IMR-90 (cell line): ENCODE measurements around the gene OGFOD2. TPM values are rescaled to one million over a fixed set of nuclear protein-coding genes. Genes with fewer than 3 reads are reported as not detected.

Experiments
- CEBPB ChIP-seq: IDR thresholded peaks from 2 replicates; pipeline ENCODE4 v1.6.1; 2012; ENCODE audit warnings: low read depth, low read length, improper control_type of control experiment
- CTCF ChIP-seq: conservative IDR thresholded peaks from 2 replicates; pipeline ENCODE4 v1.5.1; 2012; ENCODE audit warnings: mild to moderate bottlenecking, low read depth, low read length, improper control_type of control experiment
- polyA plus RNA-seq, 3 experiments: library from polyadenylated mRNA; depleted of rRNA; stranded (reverse); fragments of >200 nt; gene quantifications; 2 replicates each; pipeline ENCODE4 v1.2.3, GENCODE V29; 2012; ENCODE audit warnings: low replicate concordance in 1 of 3
- total RNA-seq: library from RNA; depleted of rRNA; stranded (reverse); fragments of >200 nt; gene quantifications from 2 replicates; pipeline ENCODE4 v1.2.3, GENCODE V29; 2012

Gene OGFOD2
- total and polyA plus RNA-seq, 2 of the 4 experiments (the other 2 are of a cell fraction) = 4.3 to 18.2 TPM

- no peak for TF ChIP-seq CTCF
- TF ChIP-seq CEBPB = no peak
Measured at GRCh38 chr12:122965851-122966742, 8.9 kb upstream of the OGFOD2 start, which contains the start of gene ABCB9 (continued).
